Muscle layer of duodenum (tissue), 2 donors: Measurements from ENCODE around the gene ATP2B1.

ENCODE experiments used
- H3K27ac ChIP-seq: one replicate; pipeline ENCODE4 v1.7.0; 2013; ENCODE audit warnings: mild to moderate bottlenecking, low read length
- H3K27me3 ChIP-seq: one replicate; pipeline ENCODE4 v1.7.0; 2013; ENCODE audit warnings: low read depth, mild to moderate bottlenecking, control low read depth, low read length
- H3K36me3 ChIP-seq, 2 donors: one replicate each; pipeline ENCODE4 v1.7.0; 2013; ENCODE audit warnings: low read length in 2 of 2, control low read depth in 1 of 2, mild to moderate bottlenecking in 1 of 2; ENCODE audit not compliant: insufficient read depth in 2 of 2, control insufficient read depth in 1 of 2
- H3K4me1 ChIP-seq, 2 donors: one replicate each; pipeline ENCODE4 v1.7.0; 2013; ENCODE audit warnings: low read length in 2 of 2, mild to moderate bottlenecking in 2 of 2, control low read depth in 1 of 2, moderate library complexity in 1 of 2; ENCODE audit not compliant: insufficient read depth in 2 of 2, control insufficient read depth in 1 of 2
- H3K4me3 ChIP-seq, 2 donors: one replicate each; pipeline ENCODE4 v1.7.0; 2013; ENCODE audit warnings: low read length in 2 of 2, low read depth in 1 of 2, mild to moderate bottlenecking in 1 of 2
- H3K9me3 ChIP-seq, 2 donors: one replicate each; pipeline ENCODE4 v1.7.0; 2013; ENCODE audit warnings: low read length in 2 of 2, control low read depth in 1 of 2, mild to moderate bottlenecking in 1 of 2; ENCODE audit not compliant: control insufficient read depth in 1 of 2
- donor health status: healthy.

The ATP2B1 gene

DNA sequence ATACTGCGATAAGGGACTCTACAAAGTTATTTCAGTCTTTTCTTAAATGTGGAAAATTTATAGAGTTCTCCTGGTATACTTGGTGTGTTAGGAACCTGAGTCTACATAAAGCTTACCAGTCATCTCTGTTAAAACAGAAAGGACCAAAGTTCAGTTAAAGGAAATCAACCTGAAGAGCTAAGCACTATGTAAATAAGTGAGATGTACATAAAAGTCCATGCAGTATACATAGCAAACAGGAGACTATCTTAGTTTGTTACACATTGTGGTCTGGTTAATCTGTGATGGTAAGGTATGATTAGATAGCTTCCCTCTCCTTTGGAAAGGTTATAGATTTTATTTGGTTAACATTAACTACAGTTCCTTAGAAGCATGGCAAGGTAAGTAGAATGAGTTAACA is 75.9 kb downstream of the ATP2B1 start:
- Histone ChIP-seq H3K27me3 (no peaks in the 10 kb centered on the region), H3K9me3 (no peaks in the 10 kb centered on the region), H3K4me3 (no peak overlapping the region), H3K27ac (no peak overlapping the region), H3K36me3 (peaks cover 25 to 29% of the 10 kb centered on the region in 2 donors), H3K4me1 (peaks cover 0 to 5% of the 10 kb centered on the region in 2 donors)

DNA sequence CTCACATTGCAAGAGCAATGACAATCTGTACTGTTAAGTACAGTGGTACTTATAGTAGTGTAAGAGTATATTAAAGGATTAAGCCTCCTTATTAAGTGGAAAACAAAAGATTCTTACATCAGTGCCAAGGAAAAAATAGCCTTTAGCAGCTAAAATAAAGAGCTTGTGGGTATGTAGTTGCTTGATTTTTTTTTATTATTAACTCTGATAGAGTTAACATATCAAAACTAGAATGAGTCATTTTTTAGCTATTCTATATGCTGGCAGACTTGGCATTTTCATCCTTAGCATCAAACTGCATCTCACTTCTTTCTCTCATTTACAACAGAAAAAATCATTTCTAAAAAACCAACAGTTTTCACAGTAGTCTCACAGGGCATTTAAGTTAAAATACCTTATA is 86.5 kb downstream of the ATP2B1 start:
- H3K4me1 ChIP-seq: no peaks in the 10 kb centered on the region
- no peaks in the 10 kb centered on the region for H3K9me3 ChIP-seq
- peaks cover 3 to 12% of the 10 kb centered on the region in 2 donors for H3K36me3 ChIP-seq
- H3K4me3 ChIP-seq: no peak overlapping the region
- no peak overlapping the region for H3K27ac ChIP-seq
- no peaks in the 10 kb centered on the region for H3K27me3 ChIP-seq

DNA sequence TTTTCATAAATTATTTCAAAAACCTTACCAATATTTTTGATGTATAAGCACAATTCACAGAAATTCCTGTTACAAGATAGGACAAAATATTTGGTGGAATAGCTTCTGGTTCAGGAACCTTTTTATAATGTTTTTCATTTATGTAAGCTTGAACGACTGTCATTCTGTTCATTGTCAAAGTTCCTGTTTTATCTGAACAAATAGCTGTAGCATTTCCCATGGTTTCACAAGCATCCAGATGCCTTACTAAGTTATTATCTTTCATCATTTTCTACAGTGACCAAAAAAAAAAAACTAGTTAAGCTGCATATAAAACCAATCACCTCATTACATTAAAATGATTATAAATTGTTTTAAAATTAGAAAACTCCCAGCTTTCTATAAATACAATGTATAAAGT is 87.1 kb downstream of the ATP2B1 start:
- Histone ChIP-seq H3K27me3 (no peaks in the 10 kb centered on the region), H3K4me3 (no peak overlapping the region), H3K4me1 (no peaks in the 10 kb centered on the region), H3K27ac (no peak overlapping the region), H3K36me3 (peaks cover 7 to 15% of the 10 kb centered on the region in 2 donors), H3K9me3 (no peaks in the 10 kb centered on the region)

- H3K4me3 ChIP-seq: no peak overlapping the region
- H3K36me3 ChIP-seq: peaks cover 13 to 16% of the 10 kb centered on the region in 2 donors
- no peaks in the 10 kb centered on the region for H3K9me3 ChIP-seq
- H3K4me1 ChIP-seq: no peaks in the 10 kb centered on the region
- no peaks in the 10 kb centered on the region for H3K27me3 ChIP-seq
- H3K27ac ChIP-seq: no peak overlapping the region
These were observed 88.9 kb downstream of the ATP2B1 start for GRCh38 chr12:89619764-89620163.

DNA sequence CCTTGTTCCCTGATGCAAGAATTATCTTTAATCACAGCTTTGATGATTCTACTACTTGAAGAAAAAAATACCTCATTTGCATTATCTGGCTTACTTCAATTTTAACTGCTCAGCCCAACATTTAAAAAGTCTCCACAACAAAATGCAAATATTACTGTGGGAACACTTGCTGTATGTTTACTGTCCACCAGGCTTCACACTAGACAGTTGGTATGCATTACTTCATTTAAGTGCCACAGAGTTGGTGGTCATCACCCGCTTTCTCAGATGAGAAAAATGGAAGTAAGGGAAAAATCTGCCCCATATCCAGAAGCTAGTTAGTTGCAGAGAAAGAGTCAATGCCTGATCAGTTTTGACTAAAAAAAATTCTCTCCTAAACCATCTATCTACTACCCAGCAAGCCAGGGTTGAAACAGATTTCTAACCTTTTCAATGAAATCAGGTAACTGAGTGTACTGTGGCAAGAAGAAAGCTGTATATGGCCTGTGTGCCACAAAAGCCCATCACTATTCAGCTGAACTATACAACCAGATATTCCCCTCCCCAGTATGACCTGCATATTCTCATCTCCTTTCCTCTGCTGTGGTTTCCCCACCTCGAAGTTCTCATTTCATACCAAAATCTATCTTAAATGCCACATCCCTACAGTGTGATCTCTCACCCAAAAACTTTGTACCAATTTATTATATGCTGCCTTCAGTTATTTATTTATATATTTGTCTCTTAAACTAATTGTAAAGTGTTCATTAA is 90.3 kb downstream of the ATP2B1 start:
- Histone ChIP-seq H3K4me3 (no peak overlapping the region), H3K36me3 (peaks cover 9 to 13% of the 10 kb centered on the region in 2 donors), H3K9me3 (no peaks in the 10 kb centered on the region), H3K27ac (no peak overlapping the region), H3K27me3 (no peaks in the 10 kb centered on the region), H3K4me1 (no peaks in the 10 kb centered on the region)

GRCh38 chr12:89610366-89610765 is 98.3 kb downstream of the ATP2B1 start:
- H3K36me3 ChIP-seq: peaks cover 26 to 36% of the 10 kb centered on the region in 2 donors

DNA sequence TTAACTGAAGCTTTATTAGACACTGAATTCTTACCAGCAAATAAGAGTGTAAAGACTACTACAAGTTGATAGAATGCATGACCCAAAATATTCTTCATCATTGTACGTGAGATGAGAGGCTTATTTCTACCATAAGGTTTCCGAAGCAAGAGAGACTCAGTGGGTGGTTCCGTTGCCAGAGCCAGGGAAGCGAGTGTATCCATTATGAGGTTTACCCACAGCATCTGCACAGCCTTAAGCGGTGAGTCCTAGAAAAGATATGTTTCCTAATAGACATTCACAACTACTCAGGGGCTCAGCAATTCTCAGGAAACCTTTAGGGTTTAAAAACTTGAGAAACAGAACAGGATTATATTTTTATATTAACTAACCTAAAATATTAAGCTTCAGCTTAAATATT is 105.0 kb downstream of the ATP2B1 start:
- no peaks in the 10 kb centered on the region for H3K27me3 ChIP-seq
- no peaks in the 10 kb centered on the region for H3K9me3 ChIP-seq
- H3K36me3 ChIP-seq: peaks cover 35 to 39% of the 10 kb centered on the region in 2 donors
- no peak overlapping the region for H3K4me3 ChIP-seq
- H3K27ac ChIP-seq: no peak overlapping the region
- H3K4me1 ChIP-seq: no peaks in the 10 kb centered on the region

More at GRCh38 chr12:89610366-89610765, 98.3 kb downstream of the ATP2B1 start:
- H3K4me1 ChIP-seq: no peaks in the 10 kb centered on the region
- H3K4me3 ChIP-seq: no peak overlapping the region
- no peak overlapping the region for H3K27ac ChIP-seq
- no peaks in the 10 kb centered on the region for H3K9me3 ChIP-seq
- no peaks in the 10 kb centered on the region for H3K27me3 ChIP-seq

DNA sequence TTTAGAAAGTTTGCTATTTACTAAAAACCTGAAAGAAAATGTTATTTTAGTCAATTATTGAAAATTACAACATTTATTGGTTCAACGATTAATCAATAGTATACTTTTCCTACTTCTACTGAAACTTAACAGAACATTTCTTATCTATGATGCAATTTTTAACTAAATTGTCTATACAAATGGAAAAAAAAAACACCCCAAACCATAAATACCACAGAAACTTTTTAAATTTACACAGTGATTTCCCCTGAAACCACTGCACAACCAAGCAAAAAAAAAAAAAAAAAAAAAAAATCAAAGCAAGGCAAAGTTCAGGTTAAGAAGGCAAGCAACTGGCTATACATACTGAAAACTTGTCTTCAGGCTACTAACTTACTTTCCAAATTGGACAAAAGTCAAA is 110.9 kb downstream of the ATP2B1 start:
- Histone ChIP-seq H3K27me3 (no peaks in the 10 kb centered on the region), H3K36me3 (peaks cover 16 to 21% of the 10 kb centered on the region in 2 donors), H3K4me3 (no peak overlapping the region), H3K9me3 (no peaks in the 10 kb centered on the region), H3K4me1 (no peaks in the 10 kb centered on the region), H3K27ac (no peak overlapping the region)

- Histone ChIP-seq H3K27ac (no peak overlapping the region), H3K9me3 (no peaks in the 10 kb centered on the region), H3K36me3 (peaks cover 16 to 19% of the 10 kb centered on the region in 2 donors), H3K4me1 (no peaks in the 10 kb centered on the region), H3K27me3 (no peaks in the 10 kb centered on the region), H3K4me3 (no peak overlapping the region)
These were observed 111.4 kb downstream of the ATP2B1 start for GRCh38 chr12:89597210-89597609.

DNA sequence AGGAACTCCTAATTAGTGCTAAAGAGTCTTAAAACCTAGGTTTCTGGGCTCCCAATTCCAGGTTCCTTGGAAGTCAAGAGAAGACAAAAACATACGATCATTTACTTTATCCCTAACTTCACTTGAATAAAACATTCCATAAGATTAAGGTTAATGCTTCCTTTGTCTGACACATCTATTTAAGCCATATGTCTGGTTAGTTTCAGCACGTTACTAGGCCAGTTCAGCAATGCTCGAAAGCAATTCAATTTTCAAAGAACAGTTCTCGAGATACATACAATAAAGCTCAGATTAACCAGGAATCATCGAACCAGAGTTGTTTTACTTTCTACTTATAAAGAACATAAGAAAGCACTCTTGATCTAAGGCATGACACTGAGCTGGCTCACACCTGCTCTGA is 114.8 kb downstream of the ATP2B1 start:
- Histone ChIP-seq H3K36me3 (peaks cover 28 to 30% of the 10 kb centered on the region in 2 donors), H3K27ac (no peak overlapping the region), H3K9me3 (no peaks in the 10 kb centered on the region), H3K27me3 (no peaks in the 10 kb centered on the region), H3K4me1 (no peaks in the 10 kb centered on the region), H3K4me3 (no peak overlapping the region)

DNA sequence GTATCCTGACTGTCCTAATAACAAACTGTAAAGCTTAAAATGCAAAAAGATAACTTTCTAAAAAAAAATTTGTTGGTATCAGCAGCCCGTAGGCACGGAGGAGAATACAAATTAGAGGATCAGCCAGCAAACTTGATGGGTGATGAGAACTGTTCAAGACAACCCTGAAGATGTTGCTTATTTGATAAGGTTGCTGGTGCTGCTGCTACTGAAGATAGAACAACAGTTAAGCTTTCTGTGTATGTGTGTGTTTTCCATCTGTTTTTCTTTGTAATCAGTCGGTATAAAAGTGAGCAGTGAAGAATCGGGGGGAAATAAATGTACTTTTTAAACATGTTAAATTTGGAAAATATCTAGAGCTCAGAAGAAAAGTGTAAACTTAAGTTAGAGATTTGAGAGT is 115.4 kb downstream of the ATP2B1 start:
- H3K9me3 ChIP-seq: no peaks in the 10 kb centered on the region
- H3K27me3 ChIP-seq: no peaks in the 10 kb centered on the region
- no peak overlapping the region for H3K27ac ChIP-seq
- H3K4me3 ChIP-seq: no peak overlapping the region
- peaks cover 24% of the 10 kb centered on the region in 2 donors for H3K36me3 ChIP-seq
- H3K4me1 ChIP-seq: no peaks in the 10 kb centered on the region

- H3K9me3 ChIP-seq: no peaks in the 10 kb centered on the region
- no peak overlapping the region for H3K4me3 ChIP-seq
- no peaks in the 10 kb centered on the region for H3K4me1 ChIP-seq
- H3K27ac ChIP-seq: no peak overlapping the region
- H3K36me3 ChIP-seq: peaks cover 20 to 21% of the 10 kb centered on the region in 2 donors
- no peaks in the 10 kb centered on the region for H3K27me3 ChIP-seq
These were observed 118.9 kb downstream of the ATP2B1 start for GRCh38 chr12:89589753-89590152.
